GM18951 (cell line): ENCODE measurements around the gene B3GALNT2.
A peak's percentile ranks its signal among the peaks of the same experiment; 100 is the strongest.
"Not testable (repeated sequence)": the region's sequence is repeated elsewhere in the genome, so short reads cannot be mapped to it uniquely, and the experiment has no call there.

Experiments
- POLR2A ChIP-seq: IDR thresholded peaks from 4 replicates; pipeline ENCODE4 v1.6.1; 2011; ENCODE audit warnings: mild to moderate bottlenecking; ENCODE audit not compliant: insufficient read length, insufficient read depth; ENCODE audit errors: extremely low read depth
- in situ Hi-C: fragments of 300-500 bp; cut with MboI; formaldehyde crosslinking; loops from one replicate; pipeline ENCODE4 v1.12.0; 2022; ENCODE audit warnings: low sequenced_read_pairs, mixed read lengths, inconsistent platforms; ENCODE audit not compliant: unreplicated experiment

The B3GALNT2 gene

DNA sequence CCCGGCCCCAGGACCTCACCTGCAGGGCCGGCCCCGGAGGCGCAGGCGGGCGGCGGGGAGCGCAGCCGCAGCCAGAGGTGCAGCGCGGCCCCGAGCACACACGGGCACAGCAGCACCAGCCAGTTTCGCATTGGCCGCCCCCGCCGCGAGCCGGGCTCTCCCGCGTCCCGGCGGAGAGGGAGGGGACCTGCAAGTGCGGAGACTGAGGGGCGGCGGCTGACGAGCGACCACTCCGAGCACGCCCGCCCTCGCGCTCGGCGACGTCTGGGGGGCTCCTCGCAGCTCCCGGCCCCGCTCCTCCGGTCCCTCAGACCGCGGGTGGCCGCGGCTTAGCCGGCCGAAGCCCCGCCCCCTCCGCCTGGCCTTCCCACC lies at the start of gene B3GALNT2:
Gene B3GALNT2 (minus strand): TSS at position 331 of the 372 bp plus-strand sequence. CDS start 200 bp downstream, at position 131.
- TF ChIP-seq POLR2A, result peak; percentile 79
- in situ Hi-C loops, result loop anchor here (25.0 kb wide), 2 partner anchors 283 to 458 kb away; no protein-coding TSS in a partner anchor

DNA sequence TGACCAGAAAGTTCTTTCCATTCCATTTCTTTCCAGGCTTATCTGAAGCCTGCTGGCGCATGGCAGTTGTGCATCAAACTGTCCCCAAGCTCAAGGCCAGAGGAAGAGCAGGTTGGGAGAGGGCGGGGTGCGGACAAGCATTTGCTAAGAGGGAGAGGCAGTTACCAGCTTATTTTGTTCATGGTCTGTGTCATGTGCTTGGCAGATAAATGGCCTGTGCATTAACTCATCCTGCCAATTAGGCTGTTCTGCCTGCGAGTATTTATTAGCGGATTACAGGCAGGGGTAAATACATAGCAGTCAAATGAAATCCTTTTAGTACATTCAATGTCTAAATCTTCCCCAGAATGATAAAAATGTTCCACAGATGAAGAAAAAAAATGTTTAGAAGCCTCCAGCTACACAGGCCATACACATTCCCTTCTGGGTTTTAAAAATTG lies 48.9 kb upstream of the B3GALNT2 start:
- no peak for TF ChIP-seq POLR2A
- in situ Hi-C loops, result no loop called here

DNA sequence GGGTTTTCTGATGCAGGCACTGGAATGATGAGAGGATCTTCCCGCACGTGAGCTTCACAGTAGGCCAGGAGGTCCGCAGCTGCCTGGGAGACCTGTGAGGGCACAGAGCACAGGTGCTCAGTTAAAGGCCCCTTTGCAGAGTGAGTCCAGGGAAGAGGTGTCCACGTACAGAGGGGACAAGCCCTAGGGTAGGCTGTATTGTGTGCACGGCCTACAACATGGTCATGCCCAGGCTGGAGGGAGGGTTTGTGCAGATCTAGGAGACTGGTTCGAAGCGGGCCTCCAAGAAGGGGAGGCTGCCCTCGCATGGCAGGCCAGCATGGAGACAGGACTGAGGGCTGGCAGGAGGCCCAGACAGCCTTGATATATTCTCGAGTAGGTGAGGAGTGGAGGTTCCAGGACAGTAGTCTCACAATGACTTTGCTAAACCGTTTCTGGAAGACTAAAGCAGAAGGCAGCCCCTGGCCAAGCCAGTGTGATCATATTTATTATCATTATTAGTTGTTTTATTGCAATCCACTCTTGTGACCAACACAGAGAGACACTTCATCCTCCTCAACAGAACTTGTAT lies 48.0 kb upstream of the B3GALNT2 start:
- in situ Hi-C loops, result no loop called here
- TF ChIP-seq POLR2A, result no peak

DNA sequence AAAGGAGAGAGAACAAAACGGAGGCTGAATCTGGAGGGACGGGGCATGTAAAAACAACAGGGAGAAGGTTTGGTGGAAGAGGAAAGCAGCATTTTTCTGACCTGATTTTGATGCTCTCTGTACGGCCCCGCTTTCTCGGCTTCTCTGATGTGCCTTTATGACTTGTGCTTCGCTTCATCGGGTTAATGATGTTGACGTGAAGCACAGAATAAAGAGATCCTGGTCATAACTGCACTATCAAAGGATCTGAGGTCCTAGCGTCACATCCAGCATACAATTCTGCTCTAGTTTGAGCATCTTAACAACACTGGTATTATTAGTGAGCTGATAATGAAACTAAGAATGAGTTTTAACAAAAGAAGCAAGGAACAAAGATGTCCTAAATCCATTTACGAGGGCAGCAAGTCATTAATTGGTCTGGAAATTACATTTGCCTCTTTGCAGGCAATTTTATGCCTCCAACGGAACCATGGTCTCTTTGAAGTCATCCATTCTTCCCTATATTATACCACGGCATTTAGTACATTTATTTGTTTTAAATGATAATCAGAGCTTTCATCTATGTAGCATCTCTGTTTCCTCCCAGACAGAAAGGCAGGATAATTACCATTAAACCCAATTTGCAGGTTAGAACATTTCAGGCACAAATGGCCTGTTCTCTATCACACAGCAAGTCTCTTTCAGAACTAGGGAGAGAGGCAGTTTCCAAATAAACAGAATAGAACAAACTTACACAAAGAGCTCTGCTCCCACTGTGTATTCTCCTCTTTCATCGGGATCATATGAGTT lies 45.3 kb upstream of the B3GALNT2 start:
- TF ChIP-seq POLR2A, result no peak

DNA sequence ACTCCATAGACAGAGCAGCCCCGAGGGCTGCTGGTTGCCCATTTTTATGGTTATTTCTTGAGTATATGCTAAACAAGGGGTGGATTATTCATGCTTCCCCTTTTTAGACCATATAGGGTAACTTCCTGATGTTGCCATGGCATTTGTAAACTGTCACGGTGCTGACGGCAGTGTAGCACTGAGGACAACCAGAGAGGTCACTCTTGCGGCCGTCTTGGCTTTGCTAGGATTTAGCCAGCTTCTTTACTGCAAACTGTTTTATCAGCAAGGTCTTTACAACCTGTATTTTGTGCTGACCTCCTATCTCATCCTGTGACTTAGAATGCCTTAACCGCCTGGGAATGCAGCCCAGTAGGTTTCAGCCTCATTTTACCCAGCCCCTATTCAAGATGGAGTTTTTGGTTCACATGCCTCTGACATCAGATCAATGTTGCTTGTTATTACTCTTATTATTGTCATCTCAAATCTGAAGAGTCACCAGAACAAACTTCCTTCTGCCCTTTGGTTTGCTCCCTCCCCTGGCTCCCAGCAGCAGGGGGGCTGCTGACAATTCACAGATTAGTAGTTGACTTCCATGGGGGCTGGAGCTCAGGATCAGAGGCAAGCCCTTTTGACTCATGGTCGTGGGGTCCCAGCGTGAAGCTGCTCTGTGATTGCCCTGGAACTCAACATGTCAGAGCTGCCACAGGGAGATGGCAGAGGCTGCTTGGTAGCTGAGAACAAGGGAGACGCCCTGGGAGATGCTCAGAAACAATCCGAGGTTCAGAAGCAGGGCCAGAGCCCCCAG lies 42.3 kb upstream of the B3GALNT2 start:
- in situ Hi-C loops, result not testable (repeated sequence)

More for the DNA sequence above, 45.3 kb upstream of the B3GALNT2 start:
- in situ Hi-C loops, result no loop called here

DNA sequence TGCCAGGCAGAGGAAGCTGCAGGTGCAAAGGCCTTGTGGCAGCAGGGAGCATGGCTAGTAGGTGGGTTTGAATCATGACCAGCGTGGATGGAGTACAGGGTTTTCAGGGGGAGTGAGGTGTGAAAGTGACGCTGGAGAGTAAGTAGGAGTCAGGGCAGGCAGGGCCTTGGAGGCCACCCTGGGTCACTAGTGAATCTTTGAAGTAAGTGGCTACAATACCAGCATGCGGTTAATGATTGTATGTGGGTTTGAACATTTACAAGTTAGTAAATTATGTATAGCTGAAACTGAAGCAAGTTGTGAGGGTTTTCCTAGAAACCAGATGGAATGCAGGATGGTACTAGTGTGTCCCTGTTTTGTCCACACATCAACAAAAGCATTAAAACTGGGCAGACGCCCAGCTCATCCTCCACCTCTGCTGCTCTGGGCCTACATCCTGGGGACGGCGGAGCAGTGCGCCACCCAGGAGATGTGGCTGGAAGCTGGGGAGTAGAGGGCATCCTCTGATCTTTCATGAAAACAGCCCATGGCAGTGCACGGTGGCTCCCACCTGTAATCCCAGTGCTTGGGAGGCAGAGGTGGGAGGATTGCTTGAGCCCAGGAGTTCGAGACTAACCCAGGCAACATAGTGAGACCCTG lies 41.2 kb upstream of the B3GALNT2 start:
- in situ Hi-C loops, result no loop called here
- no peak for TF ChIP-seq POLR2A

DNA sequence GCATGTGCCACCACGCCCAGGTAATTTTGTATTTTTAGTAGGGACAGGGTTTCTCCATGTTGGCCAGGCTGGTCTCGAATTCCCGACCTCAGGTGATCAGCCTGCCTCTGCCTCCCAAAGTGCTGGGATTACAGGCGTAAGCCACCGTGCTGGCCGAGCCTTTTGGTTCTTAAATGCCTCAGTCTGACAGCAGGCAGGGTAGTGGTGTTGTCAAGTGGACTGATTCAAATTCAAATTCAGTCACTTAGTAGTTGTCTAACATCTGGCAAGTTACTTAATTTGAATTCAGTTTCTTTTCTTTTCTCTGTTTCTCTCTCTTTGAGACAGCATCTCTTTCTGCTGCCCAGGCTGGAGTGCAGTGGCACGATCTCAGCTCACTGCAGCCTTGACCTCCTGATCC lies 38.6 kb upstream of the B3GALNT2 start:
- in situ Hi-C loops, result not testable (repeated sequence)

DNA sequence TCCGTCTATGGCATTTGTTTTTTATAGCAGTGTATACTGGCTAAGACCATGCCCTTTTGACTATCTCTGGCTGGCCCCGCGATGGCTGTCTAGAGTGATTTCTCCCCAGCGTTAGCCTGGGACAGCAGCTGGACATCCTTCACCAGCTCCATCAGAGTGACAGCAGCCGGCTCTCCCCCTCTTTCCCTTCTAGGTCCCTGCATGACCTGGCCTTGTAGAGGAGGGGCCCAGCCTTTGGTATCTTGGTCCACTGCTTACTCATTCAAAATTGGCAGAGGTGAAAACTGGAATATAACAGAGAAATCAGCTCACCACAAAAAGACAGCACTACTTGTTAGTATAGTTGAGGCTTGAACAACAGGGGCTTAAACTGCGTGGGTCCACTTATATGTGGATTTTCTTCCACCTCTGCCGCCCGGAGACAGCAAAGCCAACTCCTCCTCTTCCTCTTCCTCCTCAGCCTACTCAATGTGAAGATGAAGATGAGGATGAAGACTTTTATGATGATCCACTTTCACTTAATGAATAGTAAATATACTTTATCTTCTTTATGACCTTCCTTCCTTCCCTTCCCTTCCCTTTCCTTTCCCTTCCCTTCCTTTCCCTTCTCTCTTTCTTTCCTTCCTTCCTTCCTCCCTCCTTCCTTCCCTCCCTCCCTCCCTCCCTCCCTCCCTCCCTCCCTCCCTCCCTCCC lies 29.4 kb upstream of the B3GALNT2 start:
- in situ Hi-C loops, result no loop called here
- no peak for TF ChIP-seq POLR2A

DNA sequence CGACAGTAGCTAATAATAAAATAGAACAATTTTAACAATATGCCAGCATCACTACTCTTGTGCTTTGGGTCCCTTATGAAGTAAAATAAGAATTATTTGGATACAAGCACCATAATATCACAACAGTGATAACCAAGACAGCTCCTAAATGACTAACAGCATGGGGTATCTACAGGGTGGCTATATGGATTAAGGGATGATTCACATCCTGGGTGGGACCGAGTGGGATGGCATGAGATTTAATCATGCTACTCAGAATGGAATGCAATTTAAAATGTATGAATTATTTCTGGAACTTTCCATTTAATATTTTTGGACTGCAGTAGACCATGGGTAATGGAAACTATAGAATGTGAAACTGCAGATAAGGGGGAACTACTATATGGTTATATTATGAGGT lies 28.1 kb upstream of the B3GALNT2 start:
- in situ Hi-C loops, result no loop called here

DNA sequence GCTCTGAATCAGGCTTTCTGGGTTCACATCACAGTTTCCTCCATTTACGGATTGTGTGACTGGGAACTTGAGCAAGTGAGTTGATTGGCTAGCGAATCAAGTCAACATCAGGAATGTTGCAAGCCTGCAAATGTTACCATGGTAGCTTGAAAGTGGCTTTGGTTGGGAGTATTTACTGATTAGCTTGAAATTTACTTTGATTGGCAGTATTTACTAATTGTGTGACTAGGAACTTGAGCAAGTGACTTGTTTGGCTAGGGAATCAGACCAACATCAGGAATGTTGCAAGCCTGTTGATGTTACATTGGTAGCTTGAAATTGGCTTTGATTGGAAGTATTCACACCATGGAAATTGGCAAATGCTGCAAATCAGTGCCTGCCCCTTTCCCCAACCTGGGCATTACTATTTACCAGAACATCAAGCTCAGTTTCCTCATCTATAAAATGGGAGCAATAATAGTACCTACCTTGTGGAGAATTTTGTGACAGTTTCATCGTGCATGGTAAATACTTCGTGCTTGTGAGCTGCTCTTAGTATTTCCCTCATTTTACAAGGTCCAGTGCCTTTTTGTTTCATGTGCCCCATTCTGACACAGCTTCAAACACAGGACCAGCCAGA lies 23.1 kb upstream of the B3GALNT2 start:
- in situ Hi-C loops, result no loop called here
- no peak for TF ChIP-seq POLR2A

More for the DNA sequence above, 28.1 kb upstream of the B3GALNT2 start:
- TF ChIP-seq POLR2A, result no peak

DNA sequence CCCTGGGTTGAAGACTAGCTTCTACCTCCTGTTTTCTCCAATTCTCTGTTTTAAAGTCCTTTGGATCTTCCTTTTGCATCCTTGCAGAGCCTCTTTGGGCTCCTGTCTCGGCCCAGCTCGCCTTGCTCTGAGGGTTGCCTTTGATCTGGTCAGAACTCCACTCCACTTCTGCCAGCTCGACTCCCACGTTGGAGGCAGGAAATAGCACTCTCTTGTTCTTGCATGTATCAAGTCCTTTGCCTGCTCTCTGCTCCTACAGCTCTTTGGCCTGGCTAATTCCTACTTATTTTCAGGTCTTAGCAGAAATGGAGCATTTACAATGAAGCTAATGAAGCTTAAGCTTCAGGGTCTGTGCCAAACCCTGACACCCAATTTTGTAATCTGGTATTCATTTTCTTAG lies 21.1 kb upstream of the B3GALNT2 start:
- in situ Hi-C loops, result no loop called here
- TF ChIP-seq POLR2A, result no peak

DNA sequence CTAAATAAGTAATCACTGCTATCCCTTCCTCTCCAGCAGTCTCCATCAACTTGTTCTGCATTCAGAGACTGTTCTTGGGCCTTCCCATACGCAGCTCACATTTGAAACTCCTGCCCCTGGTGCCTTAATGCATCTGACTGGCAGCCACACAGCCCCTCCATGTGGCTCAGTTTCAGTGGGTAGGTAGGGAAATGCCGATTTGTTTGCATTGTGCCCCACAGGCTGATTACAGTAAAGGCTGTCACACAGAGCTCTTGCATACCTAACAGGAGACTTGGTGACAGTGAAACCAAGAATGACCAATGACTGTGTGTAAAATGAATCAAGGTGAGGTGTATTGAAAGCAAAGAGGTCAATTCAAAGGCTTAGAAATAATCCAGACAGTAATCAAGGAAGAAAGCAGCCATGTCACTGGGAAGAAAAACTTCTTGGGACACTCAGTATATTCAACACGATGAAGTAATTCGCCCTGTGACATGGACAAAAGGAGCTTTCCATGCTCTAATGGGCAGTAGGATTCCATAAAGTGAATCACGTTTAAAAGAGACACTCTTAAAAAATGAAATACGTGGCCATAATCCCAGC lies 12.7 kb upstream of the B3GALNT2 start:
- in situ Hi-C loops, result loop anchor here (25.0 kb wide), 2 partner anchors 270 to 445 kb away; no protein-coding TSS in a partner anchor
- TF ChIP-seq POLR2A, result no peak
